ENCODE results near the gene ADCYAP1.

The ADCYAP1 gene

DNA sequence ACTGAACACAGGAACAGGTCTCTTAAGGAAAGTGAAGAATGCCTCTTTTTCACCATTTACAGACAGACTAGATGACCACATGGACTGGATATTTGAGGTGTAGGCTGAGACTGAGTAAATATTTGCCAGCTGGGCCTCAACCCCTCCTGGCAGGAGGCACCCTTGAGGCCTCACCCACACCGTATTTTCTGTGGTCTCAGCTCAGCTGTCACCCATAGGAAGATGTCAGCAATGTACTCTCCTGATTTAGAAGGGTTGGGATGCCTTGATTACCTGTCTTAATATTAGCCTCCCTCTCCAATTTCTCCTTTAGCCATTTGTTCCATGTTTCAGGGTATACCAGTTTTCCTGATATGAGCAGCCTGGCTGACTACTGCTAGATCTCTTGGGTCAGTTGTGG lies 20.3 kb downstream of the ADCYAP1 start:
- Mint-ChIP-seq H3K9me3 (peaks cover 0 to 5% of the 10 kb centered on the region in 2 donors), H3K4me3 (no peak overlapping the region), H3K36me3 (no peaks in the 10 kb centered on the region), H3K27ac (no peak overlapping the region), H3K27me3 (peaks cover 12 to 40% of the 10 kb centered on the region in 2 donors), H3K4me1 (no peaks in the 10 kb centered on the region)
- no peak for DNase-seq
- no peak for ATAC-seq (replicated peaks)

GRCh38 chr18:926946-927345 lies 22.3 kb downstream of the ADCYAP1 start:
- H3K36me3 Mint-ChIP-seq, result no peaks in the 10 kb centered on the region
- DNase-seq (no peak), ATAC-seq (replicated peaks) (no peak)
- peaks cover 12 to 40% of the 10 kb centered on the region in 2 donors for H3K27me3 Mint-ChIP-seq
- H3K4me1 Mint-ChIP-seq, result no peaks in the 10 kb centered on the region
- H3K4me3 Mint-ChIP-seq, result no peak overlapping the region
- peaks cover 0 to 5% of the 10 kb centered on the region in 2 donors for H3K9me3 Mint-ChIP-seq
- no peak overlapping the region for H3K27ac Mint-ChIP-seq

DNA sequence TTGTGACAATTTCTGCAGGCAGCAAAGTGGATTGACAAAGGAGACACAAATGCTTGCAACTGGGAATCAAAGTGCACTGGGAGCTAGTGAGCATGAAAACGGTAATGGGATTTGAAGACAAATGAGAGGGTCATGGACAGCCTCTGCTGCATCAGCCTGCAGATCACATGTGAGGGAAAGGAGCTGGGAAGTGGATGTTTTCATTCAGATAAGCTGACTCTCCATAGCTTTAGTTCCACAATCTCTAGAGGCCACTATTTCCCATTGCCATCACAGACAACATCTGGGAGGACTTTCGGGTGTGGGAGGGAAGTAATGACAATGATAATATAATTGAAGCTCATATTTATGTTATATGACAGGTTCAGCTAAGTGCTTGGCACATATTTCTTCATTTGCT lies 28.4 kb downstream of the ADCYAP1 start:
- Mint-ChIP-seq H3K4me1 (no peaks in the 10 kb centered on the region), H3K9me3 (no peaks in the 10 kb centered on the region), H3K27ac (no peak overlapping the region), H3K36me3 (no peaks in the 10 kb centered on the region), H3K4me3 (no peak overlapping the region), H3K27me3 (peaks cover 5 to 20% of the 10 kb centered on the region in 2 donors)
- DNase-seq, result no peak
- no peak for ATAC-seq (replicated peaks)

GRCh38 chr18:934518-935133 lies 30.0 kb downstream of the ADCYAP1 start:
- Mint-ChIP-seq H3K9me3 (no peaks in the 10 kb centered on the region), H3K4me1 (no peaks in the 10 kb centered on the region), H3K27ac (no peak overlapping the region), H3K36me3 (no peaks in the 10 kb centered on the region), H3K4me3 (no peak overlapping the region), H3K27me3 (peaks cover 5 to 20% of the 10 kb centered on the region in 2 donors)
- no peak for DNase-seq
- no peak for ATAC-seq (replicated peaks)

DNA sequence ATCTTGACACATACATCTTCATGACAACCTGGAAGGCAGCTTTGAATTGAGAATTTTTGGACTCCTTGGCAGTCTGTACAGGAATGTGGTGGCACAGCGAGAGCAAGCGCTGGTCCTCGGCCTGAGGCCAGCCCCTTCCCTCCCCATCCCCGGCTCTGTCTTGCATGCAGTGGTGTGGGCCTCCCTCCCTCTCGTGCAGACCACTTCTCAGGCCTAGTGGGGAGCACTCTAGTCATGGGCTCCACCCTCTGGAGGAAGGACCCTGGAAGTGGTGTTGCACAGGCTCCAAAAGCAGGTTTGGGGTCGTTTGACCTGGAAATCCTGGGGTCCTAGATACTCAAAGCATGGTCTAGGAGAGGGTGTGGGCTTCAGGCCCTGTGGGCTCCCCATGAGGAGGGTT lies 32.3 kb downstream of the ADCYAP1 start:
- H3K4me1 Mint-ChIP-seq, result no peaks in the 10 kb centered on the region
- no peaks in the 10 kb centered on the region for H3K9me3 Mint-ChIP-seq
- no peak overlapping the region for H3K27ac Mint-ChIP-seq
- H3K27me3 Mint-ChIP-seq, result peaks cover 5 to 20% of the 10 kb centered on the region in 2 donors
- H3K36me3 Mint-ChIP-seq, result no peaks in the 10 kb centered on the region
- ATAC-seq (replicated peaks) (no peak), DNase-seq (no peak)
- H3K4me3 Mint-ChIP-seq, result no peak overlapping the region

DNA sequence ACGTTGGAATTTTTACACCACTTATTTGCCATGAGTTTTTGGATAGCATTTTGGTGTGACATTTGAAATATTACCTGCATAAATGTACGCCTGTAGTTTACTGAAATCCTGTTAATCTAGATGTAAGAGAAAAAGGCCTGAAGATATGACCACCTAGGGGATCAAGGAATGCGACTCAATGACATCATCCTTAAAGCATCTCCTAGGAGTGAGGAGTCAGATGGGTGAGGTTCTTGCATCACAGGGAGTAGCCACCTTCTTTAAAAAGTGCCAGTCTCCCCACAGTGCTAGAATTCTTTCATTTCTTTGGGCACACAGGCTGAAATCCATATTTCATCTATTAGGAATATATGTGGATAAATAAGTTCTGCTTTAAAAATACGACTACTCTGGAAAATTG lies 34.5 kb downstream of the ADCYAP1 start:
- no peak overlapping the region for H3K27ac Mint-ChIP-seq
- no peaks in the 10 kb centered on the region for H3K9me3 Mint-ChIP-seq
- H3K36me3 Mint-ChIP-seq, result no peaks in the 10 kb centered on the region
- H3K27me3 Mint-ChIP-seq, result peaks cover 0 to 12% of the 10 kb centered on the region in 2 donors
- DNase-seq, result no peak
- no peak for ATAC-seq (replicated peaks)
- no peak overlapping the region for H3K4me3 Mint-ChIP-seq
- no peaks in the 10 kb centered on the region for H3K4me1 Mint-ChIP-seq

DNA sequence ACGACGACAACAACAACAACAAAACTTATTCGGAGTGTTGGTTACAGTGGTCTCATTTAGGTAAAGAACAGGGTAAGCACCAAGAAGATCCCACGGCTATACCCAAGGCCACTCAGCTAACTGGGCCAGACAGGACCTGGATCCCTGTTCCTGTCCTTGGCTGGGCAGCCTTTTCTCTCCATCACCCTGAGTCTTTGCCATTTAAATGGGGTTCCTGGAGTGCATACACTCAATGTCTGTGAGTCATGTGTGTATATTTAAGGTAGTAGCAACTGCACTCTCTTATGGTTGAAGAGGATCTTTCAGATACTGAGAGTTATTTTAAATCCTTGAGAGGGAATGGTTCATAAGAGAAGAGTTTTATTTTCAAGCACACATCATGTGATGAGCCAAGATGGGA lies 35.3 kb downstream of the ADCYAP1 start:
- H3K4me1 Mint-ChIP-seq, result no peaks in the 10 kb centered on the region
- ATAC-seq (replicated peaks), result no peak
- H3K27me3 Mint-ChIP-seq, result peaks cover 0 to 5% of the 10 kb centered on the region in 2 donors
- H3K36me3 Mint-ChIP-seq, result no peaks in the 10 kb centered on the region
- no peaks in the 10 kb centered on the region for H3K9me3 Mint-ChIP-seq
- H3K4me3 Mint-ChIP-seq, result no peak overlapping the region
- no peak overlapping the region for H3K27ac Mint-ChIP-seq
- no peak for DNase-seq

GRCh38 chr18:941331-941730 lies 36.7 kb downstream of the ADCYAP1 start:
- Mint-ChIP-seq H3K4me3 (no peak overlapping the region), H3K4me1 (no peaks in the 10 kb centered on the region), H3K27me3 (no peaks in the 10 kb centered on the region), H3K36me3 (no peaks in the 10 kb centered on the region), H3K27ac (no peak overlapping the region), H3K9me3 (no peaks in the 10 kb centered on the region)
- ATAC-seq (replicated peaks) (no peak), DNase-seq (no peak)

DNA sequence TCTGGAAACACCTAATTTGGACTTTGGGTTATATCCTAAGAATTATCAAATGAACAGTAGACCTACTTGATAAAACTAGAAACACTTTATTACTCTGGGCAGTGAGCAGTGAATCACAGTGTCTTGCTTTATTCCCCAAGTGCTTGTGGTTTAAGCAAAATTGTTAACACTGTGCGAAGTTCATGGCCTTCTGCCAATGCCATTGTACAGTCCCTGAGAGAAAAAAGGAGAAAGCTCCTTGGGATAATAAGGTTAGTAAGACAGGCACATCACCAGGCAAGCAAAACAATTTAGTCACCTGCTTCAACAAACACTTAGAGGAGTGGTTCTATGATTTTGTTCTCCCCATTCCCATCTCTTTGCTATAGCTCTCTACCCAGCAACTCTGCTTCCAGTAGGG lies 39.8 kb downstream of the ADCYAP1 start:
- Mint-ChIP-seq H3K4me3 (no peak overlapping the region), H3K27ac (no peak overlapping the region), H3K9me3 (peaks cover 1 to 4% of the 10 kb centered on the region in 2 donors), H3K4me1 (no peaks in the 10 kb centered on the region), H3K27me3 (peaks cover 0 to 5% of the 10 kb centered on the region in 2 donors), H3K36me3 (no peaks in the 10 kb centered on the region)
- no peak for ATAC-seq (replicated peaks)
- DNase-seq, result no peak

DNA sequence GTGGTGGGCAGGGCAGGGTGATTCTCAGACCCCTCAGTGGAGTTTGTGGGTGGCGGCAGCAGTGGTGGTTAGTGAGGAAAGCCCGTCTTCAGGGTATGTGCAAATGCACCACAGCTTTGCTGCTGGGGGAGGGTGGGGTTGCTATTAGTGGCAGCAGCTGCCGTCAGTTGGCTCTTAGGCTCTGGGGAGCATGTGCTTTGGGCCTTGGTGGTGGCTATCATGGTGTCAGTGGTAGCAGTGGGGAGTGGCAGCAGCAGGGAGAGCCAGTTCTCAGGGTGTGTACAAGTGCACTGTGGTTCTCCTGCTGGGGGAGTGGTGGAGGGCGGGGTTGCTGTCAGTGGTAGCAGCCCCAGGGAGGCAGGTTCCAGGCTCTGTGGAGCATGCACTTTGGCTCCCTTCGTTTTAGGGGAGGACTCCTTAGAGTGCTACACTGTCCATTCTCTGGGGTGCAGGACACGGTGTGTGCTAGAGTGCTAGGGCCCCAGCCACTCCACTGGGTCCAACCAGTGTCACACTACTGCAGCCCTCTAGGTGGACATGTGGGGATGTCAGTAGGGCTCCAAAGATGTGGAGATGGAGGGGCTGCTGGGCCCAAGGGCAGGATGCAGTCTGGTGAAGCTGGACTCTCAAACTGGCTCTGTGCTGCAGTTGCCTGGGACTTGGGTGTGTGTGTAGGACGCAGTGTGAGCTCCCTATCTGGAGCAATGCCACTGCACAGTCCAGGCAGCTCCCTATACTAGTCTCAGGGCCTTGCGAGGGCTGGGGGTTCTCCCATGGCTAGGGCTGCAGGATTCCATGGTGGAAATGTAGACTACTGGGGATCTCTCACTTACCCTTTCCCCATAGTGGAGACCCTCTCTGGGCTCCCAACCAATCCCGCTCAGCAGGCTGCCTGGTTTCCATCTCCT lies 45.3 kb downstream of the ADCYAP1 start:
- Mint-ChIP-seq H3K9me3 (peaks cover 1 to 4% of the 10 kb centered on the region in 2 donors), H3K36me3 (no peaks in the 10 kb centered on the region), H3K4me3 (no peak overlapping the region), H3K27ac (no peak overlapping the region), H3K27me3 (peaks cover 0 to 5% of the 10 kb centered on the region in 2 donors), H3K4me1 (no peaks in the 10 kb centered on the region)
- DNase-seq, result no peak
- no peak for ATAC-seq (replicated peaks)

GRCh38 chr18:950882-951495 lies 46.3 kb downstream of the ADCYAP1 start:
- no peak for DNase-seq
- Mint-ChIP-seq H3K9me3 (peaks cover 1 to 4% of the 10 kb centered on the region in 2 donors), H3K36me3 (no peaks in the 10 kb centered on the region), H3K27me3 (peaks cover 0 to 5% of the 10 kb centered on the region in 2 donors), H3K4me1 (no peaks in the 10 kb centered on the region), H3K27ac (no peak overlapping the region), H3K4me3 (no peak overlapping the region)
- no peak for ATAC-seq (replicated peaks)

- peaks cover 7 to 11% of the 10 kb centered on the region in 2 donors for H3K27me3 Mint-ChIP-seq
- no peak for ATAC-seq (replicated peaks)
- H3K4me3 Mint-ChIP-seq, result no peak overlapping the region
Measured at GRCh38 chr18:955384-956066, 50.9 kb downstream of the ADCYAP1 start.

DNA sequence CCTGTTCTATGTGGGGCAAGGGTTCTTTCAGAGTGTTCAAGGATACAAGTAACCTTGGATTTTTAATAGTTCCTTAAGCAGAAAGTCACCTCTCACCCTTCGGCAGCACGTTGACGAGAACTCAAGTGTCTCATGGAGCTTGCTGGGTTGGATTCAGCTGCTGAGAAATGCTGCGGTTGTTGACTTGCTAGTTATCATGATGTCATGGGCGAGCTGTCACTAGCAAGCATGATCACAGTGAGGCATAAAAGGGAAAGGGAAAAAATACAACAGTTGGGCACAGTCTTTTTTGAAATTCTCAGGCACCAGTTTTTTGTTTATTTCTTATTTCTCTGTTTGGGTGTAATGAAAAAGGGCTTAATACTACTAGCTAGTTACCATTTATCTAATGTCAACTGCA lies 53.2 kb downstream of the ADCYAP1 start:
- Mint-ChIP-seq H3K4me1 (peaks cover 2 to 5% of the 10 kb centered on the region in 2 donors), H3K36me3 (no peaks in the 10 kb centered on the region), H3K4me3 (no peak overlapping the region), H3K9me3 (no peaks in the 10 kb centered on the region), H3K27me3 (peaks cover 7 to 11% of the 10 kb centered on the region in 2 donors), H3K27ac (no peak overlapping the region)
- ATAC-seq (replicated peaks), result no peak
- no peak for DNase-seq

More at GRCh38 chr18:955384-956066, 50.9 kb downstream of the ADCYAP1 start:
- no peaks in the 10 kb centered on the region for H3K36me3 Mint-ChIP-seq
- no peak overlapping the region for H3K27ac Mint-ChIP-seq
- H3K4me1 Mint-ChIP-seq, result no peaks in the 10 kb centered on the region
- no peaks in the 10 kb centered on the region for H3K9me3 Mint-ChIP-seq
- no peak for DNase-seq

DNA sequence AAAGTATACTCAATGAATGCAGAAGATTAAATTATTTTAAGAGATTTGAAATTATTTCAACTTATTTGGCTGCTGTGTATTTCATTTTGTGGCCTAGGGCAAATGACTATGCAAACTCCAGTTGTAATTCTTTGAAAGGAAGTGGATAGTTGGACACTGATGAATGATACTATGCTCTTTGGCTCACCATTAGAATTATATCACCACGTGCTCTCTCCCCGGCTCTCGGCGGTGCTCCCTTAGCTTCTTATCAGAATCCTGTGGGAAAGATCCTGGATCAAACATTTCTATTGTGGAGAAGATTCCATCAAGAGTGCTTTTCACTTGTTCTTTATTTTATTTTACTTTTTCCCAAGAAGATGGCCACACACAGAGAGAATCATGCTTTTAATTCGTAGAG lies 55.2 kb downstream of the ADCYAP1 start:
- Mint-ChIP-seq H3K4me1 (peaks cover 2 to 5% of the 10 kb centered on the region in 2 donors), H3K36me3 (no peaks in the 10 kb centered on the region), H3K27ac (no peak overlapping the region), H3K9me3 (no peaks in the 10 kb centered on the region), H3K27me3 (peaks cover 7 to 17% of the 10 kb centered on the region in 2 donors), H3K4me3 (no peak overlapping the region)
- ATAC-seq (replicated peaks), result no peak
- no peak for DNase-seq
